Measurements from ENCODE around the gene NEDD4. TPM values are rescaled to one million over a fixed set of nuclear protein-coding genes. Genes with fewer than 3 reads are reported as not detected.
A peak's percentile ranks its signal among the peaks of the same experiment; 100 is the strongest.

NEDD4 gene
- polyA plus RNA-seq, 1 donor (not counting 4 experiments of a cell fraction or from before 2014, with no cell fraction given), result 24.3 TPM

DNA sequence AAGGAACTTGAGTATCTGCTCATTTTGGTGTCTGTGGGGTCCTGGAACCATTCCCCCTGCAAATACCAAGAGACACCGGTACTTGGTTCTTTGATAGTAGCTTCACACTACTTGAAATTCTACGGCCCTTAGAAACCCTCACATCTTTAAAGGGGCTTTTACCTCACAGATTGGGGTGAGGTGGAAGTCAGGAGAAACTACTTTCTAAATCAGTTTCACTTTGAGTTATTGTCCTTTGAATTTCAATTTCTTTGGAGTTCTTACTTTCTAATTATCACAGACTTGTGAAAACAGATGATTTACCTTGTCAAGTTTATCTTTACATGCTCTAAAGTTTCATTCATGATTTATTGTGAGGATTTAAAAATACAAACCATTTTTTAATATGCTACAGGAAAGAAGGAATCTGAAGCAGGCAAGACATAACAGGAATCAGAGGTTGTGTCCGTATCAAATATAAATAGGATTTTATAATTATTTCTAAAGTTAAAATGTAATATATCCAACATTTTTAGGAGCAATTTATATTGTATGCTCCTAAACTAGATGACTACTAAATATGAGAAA, 98.9 kb downstream of the NEDD4 start:
- H3K27ac ChIP-seq (ENCODE audit: control insufficient read depth, insufficient read depth, low read length), result peak overlapping the region; percentile 29
- H3K27me3 ChIP-seq (ENCODE audit: control insufficient read depth, extremely low read depth, insufficient read depth, low read length), result no peaks in the 10 kb centered on the region
- no peak for DNase-seq (ENCODE audit: low read depth, low spot score)
- no peak overlapping the region for H2AFZ ChIP-seq (ENCODE audit: control insufficient read depth, low read length)
- no peak overlapping the region for H3K4me3 ChIP-seq (ENCODE audit: control insufficient read depth in 2 of 3, extremely low read depth in 1 of 3, insufficient read depth in 2 of 3, low read depth in 1 of 3, low read length in 3 of 3)
- H3K4me2 ChIP-seq (ENCODE audit: control insufficient read depth, extremely low read depth, insufficient read depth, low read depth, low read length), result peak overlapping the region; percentile 25
- peaks cover 27% of the 10 kb centered on the region for H3K4me1 ChIP-seq (ENCODE audit: control insufficient read depth, extremely low read depth, insufficient read depth, low read length)
- TF ChIP-seq, protein P1, sequence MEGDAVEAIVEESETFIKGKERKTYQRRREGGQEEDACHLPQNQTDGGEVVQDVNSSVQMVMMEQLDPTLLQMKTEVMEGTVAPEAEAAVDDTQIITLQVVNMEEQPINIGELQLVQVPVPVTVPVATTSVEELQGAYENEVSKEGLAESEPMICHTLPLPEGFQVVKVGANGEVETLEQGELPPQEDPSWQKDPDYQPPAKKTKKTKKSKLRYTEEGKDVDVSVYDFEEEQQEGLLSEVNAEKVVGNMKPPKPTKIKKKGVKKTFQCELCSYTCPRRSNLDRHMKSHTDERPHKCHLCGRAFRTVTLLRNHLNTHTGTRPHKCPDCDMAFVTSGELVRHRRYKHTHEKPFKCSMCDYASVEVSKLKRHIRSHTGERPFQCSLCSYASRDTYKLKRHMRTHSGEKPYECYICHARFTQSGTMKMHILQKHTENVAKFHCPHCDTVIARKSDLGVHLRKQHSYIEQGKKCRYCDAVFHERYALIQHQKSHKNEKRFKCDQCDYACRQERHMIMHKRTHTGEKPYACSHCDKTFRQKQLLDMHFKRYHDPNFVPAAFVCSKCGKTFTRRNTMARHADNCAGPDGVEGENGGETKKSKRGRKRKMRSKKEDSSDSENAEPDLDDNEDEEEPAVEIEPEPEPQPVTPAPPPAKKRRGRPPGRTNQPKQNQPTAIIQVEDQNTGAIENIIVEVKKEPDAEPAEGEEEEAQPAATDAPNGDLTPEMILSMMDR (optimal IDR thresholded peaks at IDR 0.05 in 1 of 3, IDR thresholded peaks at IDR 0.05 in 1 of 3, conservative IDR thresholded peaks at IDR 0.05 in 1 of 3; ENCODE audit: extremely low read depth in 1 of 3, insufficient read depth in 2 of 3, low read length in 3 of 3), result no peak
- no peak for TF ChIP-seq EZH2 (IDR thresholded peaks at IDR 0.05; ENCODE audit: low read length)
- no peaks in the 10 kb centered on the region for H3K36me3 ChIP-seq (ENCODE audit: control insufficient read depth in 2 of 2, extremely low read depth in 1 of 2, insufficient read depth in 2 of 2, low read length in 2 of 2)
- H4K20me1 ChIP-seq (ENCODE audit: control insufficient read depth, extremely low read depth, insufficient read depth, low read length), result no peaks in the 10 kb centered on the region
- peaks cover 6% of the 10 kb centered on the region for H3K79me2 ChIP-seq (ENCODE audit: control insufficient read depth, insufficient read depth, low read length)
- no peaks in the 10 kb centered on the region for H3K9me3 ChIP-seq (ENCODE audit: control insufficient read depth, low read depth, low read length)
- H3K9ac ChIP-seq (ENCODE audit: control insufficient read depth, extremely low read depth, insufficient read depth, low read length), result no peak overlapping the region
- dilution Hi-C loops (cut with MboI; ENCODE audit: extremely low pct_ligation_motif_present, low sequenced_read_pairs), result no loop called here
- FAIRE-seq, result no peak
- no peaks in the 10 kb centered on the region for H3K9me1 ChIP-seq (ENCODE audit: control insufficient read depth, extremely low read depth, insufficient read depth, low read length)

DNA sequence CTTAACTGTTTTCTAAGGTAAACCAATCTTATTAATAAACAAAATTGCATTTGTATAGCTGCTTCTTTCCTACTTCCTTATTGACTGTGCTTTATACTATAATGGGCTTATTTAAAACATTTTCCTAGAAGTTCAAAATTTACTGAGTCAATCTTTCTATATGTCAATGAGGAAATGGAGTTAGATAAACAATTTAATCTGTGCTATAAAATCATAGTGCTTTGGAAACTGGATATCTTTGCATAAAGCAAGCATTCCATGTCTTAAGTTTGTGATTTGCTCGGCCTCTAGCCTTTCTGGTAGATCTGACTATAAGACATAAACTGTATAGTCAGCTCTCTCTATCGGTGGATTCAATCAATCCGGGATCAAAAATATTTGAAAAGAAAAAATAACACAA, 99.6 kb downstream of the NEDD4 start:
- dilution Hi-C loops (cut with MboI; ENCODE audit: extremely low pct_ligation_motif_present, low sequenced_read_pairs), result no loop called here
- Histone ChIP-seq H3K9ac (ENCODE audit: control insufficient read depth, extremely low read depth, insufficient read depth, low read length) (no peak overlapping the region), H3K9me1 (ENCODE audit: control insufficient read depth, extremely low read depth, insufficient read depth, low read length) (no peaks in the 10 kb centered on the region), H3K27me3 (ENCODE audit: control insufficient read depth, extremely low read depth, insufficient read depth, low read length) (no peaks in the 10 kb centered on the region), H3K4me3 (ENCODE audit: control insufficient read depth in 2 of 3, extremely low read depth in 1 of 3, insufficient read depth in 2 of 3, low read depth in 1 of 3, low read length in 3 of 3) (no peak overlapping the region), H2AFZ (ENCODE audit: control insufficient read depth, low read length) (no peak overlapping the region), H4K20me1 (ENCODE audit: control insufficient read depth, extremely low read depth, insufficient read depth, low read length) (no peaks in the 10 kb centered on the region), H3K27ac (ENCODE audit: control insufficient read depth, insufficient read depth, low read length) (no peak overlapping the region), H3K79me2 (ENCODE audit: control insufficient read depth, insufficient read depth, low read length) (peaks cover 9% of the 10 kb centered on the region), H3K4me1 (ENCODE audit: control insufficient read depth, extremely low read depth, insufficient read depth, low read length) (peaks cover 27% of the 10 kb centered on the region), H3K4me2 (ENCODE audit: control insufficient read depth, extremely low read depth, insufficient read depth, low read depth, low read length) (no peak overlapping the region), H3K9me3 (ENCODE audit: control insufficient read depth, low read depth, low read length) (no peaks in the 10 kb centered on the region), H3K36me3 (ENCODE audit: control insufficient read depth in 2 of 2, extremely low read depth in 1 of 2, insufficient read depth in 2 of 2, low read length in 2 of 2) (no peaks in the 10 kb centered on the region)
- no peak for DNase-seq (ENCODE audit: low read depth, low spot score)
- FAIRE-seq, result no peak
- TF ChIP-seq EZH2 (IDR thresholded peaks at IDR 0.05; ENCODE audit: low read length), result no peak
- TF ChIP-seq, protein P1 (optimal IDR thresholded peaks at IDR 0.05 in 1 of 3, IDR thresholded peaks at IDR 0.05 in 1 of 3, conservative IDR thresholded peaks at IDR 0.05 in 1 of 3; ENCODE audit: extremely low read depth in 1 of 3, insufficient read depth in 2 of 3, low read length in 3 of 3), result no peak

All from keratinocyte (primary cell).